Fibroblast of pulmonary artery (primary cell): ENCODE data around the gene F9.

Source experiments
- DNase-seq: peaks from one replicate; pipeline ENCODE4 v3.0.0-alpha.2; 2010; ENCODE audit warnings: low read depth
- H3K4me3 ChIP-seq: replicated peaks from 2 replicates; pipeline ENCODE4 v1.5.1; 2011; ENCODE audit warnings: low read depth, mild to moderate bottlenecking, control low read depth, low read length, moderate library complexity
- TF ChIP-seq, protein P1 (sequence below): IDR thresholded peaks from 2 replicates; pipeline ENCODE4 v1.5.1; 2011; ENCODE audit warnings: mild to moderate bottlenecking, control low read depth, low read length, inconsistent platforms; ENCODE audit errors: missing control alignments

The F9 gene

DNA sequence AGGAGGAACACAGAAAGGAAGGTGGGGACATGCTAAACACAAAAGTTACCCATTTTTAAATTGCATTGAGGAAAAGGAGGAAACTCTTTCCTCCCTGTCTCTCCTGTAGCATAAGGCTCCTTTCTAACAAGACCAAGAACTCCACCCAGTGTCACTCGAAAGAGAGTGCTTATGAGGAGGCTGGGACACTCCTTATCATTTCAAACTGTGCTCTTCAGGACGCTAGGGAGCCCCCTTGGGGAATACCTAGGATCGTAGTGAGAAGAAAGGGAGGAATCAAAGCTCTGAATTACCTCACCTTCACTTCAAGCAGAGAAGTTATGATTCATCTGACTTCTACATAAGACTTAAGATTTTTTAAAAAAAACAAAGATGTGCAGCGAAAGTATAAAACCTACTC lies 65.5 kb downstream of the F9 start:
- no peak for DNase-seq
- H3K4me3 ChIP-seq = no peak overlapping the region
- TF ChIP-seq, protein P1, sequence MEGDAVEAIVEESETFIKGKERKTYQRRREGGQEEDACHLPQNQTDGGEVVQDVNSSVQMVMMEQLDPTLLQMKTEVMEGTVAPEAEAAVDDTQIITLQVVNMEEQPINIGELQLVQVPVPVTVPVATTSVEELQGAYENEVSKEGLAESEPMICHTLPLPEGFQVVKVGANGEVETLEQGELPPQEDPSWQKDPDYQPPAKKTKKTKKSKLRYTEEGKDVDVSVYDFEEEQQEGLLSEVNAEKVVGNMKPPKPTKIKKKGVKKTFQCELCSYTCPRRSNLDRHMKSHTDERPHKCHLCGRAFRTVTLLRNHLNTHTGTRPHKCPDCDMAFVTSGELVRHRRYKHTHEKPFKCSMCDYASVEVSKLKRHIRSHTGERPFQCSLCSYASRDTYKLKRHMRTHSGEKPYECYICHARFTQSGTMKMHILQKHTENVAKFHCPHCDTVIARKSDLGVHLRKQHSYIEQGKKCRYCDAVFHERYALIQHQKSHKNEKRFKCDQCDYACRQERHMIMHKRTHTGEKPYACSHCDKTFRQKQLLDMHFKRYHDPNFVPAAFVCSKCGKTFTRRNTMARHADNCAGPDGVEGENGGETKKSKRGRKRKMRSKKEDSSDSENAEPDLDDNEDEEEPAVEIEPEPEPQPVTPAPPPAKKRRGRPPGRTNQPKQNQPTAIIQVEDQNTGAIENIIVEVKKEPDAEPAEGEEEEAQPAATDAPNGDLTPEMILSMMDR = no peak

DNA sequence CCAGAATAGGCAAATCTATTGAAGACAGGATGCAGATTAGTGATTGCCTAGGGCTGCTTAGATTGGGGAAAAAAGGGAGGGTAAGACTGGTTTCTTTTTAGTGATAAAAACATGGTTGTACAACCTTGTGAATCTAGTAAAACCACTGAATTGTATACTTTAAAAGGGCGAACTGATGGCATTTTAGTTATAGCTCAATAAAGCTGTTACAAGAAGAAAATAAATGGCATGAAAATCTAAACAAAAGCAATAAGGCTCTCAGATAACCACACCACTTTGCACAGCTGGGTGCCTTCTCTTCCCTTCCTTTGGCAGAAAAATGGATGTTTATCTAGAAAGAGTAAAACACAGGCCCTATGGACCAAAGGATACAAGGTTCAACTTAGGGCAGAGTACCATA lies 69.6 kb downstream of the F9 start:
- TF ChIP-seq, protein P1 = no peak
- no peak for DNase-seq
- no peak overlapping the region for H3K4me3 ChIP-seq
